HG02759 (cell line): ENCODE data around the gene MST1R.

Experiments
- ATAC-seq: cut with Tn5 transposase; IDR thresholded peaks from one replicate; pipeline ENCODE4 v1.9.1; 2021; ENCODE audit warnings: mild to moderate bottlenecking, moderate library complexity; ENCODE audit not compliant: unreplicated experiment

MST1R gene

GRCh38 chr3:49879721-49880120 is 24.0 kb downstream of the MST1R start:
- no peak for ATAC-seq

DNA sequence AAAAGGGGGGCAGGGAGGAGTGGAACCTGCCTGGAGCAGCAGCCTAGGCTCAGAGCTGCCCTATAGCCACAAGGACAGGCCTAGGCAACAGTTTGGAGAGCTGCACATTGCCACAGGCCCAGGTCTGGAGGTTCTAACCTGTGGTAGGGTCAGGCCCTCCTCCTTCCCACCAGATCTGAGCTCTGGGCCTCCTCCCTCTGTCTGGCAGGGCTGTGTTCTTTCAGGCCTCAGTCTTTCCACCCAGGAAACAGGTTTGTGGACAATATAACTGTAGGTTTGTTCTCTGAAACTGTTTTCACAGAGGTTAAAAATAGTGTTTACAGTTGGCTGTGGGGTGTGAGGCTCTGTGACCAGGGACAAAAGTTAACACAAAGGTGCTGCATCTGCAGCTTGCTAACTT is 25.0 kb downstream of the MST1R start:
- no peak for ATAC-seq

DNA sequence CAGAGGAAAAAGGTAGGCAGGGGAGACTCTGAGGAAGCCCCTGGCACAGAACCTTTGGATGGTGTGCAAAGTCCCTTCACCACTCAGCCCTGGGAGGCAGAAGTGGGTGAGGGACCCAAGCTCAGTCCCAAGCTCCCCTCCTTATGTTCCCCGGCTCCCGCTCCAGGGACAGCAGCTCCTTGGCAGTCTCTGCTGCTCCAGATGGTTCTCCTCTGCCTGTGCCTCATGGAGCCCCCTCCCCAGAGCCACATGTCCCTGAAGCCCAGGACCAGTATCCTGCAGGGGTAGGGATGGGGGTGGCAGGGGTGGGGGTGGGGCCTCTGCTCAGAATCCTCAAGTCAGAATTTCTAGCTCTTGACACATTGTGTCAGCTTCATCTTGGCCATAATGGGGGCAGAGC is 26.0 kb downstream of the MST1R start:
- ATAC-seq, result no peak

DNA sequence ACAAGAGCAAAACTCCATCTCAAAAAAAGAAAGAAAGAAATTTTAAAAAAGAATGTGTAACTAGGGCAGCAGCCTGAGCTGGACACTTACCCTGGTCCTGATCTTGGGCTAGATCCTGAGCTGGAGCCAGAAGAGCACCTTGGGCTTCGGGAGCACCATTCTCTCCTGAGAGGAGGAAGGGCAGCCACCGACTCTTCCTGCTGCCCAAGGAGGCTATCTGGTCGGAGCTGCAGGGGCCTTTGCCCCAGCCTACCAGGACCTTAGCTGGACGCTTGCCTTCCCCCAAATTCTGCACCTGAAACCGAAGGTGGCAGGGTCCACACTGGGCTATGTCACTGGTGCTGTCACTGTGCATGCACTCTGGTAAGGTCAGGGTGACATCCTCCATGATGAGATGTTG is 27.1 kb downstream of the MST1R start:
- ATAC-seq, result no peak

DNA sequence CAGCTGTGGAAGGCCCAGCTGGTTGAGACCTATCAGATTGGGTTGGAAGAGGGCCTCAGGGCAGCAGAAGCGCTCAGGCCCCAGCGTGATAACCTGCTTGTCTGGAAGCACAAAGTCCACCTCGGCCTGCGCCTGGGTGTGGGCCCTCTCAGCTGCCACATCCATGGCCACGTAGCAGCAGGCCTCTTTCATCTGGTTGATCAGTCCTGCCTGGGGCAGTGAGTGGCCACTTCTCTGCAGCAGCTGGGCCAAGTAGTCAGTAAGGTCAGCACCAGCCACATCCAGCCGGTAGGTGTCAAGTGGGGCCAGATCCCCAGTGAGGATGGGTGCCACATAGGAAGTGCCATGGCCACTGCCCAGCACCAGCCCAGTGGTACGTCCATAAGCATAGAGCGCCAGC is 30.1 kb downstream of the MST1R start:
- no peak for ATAC-seq

DNA sequence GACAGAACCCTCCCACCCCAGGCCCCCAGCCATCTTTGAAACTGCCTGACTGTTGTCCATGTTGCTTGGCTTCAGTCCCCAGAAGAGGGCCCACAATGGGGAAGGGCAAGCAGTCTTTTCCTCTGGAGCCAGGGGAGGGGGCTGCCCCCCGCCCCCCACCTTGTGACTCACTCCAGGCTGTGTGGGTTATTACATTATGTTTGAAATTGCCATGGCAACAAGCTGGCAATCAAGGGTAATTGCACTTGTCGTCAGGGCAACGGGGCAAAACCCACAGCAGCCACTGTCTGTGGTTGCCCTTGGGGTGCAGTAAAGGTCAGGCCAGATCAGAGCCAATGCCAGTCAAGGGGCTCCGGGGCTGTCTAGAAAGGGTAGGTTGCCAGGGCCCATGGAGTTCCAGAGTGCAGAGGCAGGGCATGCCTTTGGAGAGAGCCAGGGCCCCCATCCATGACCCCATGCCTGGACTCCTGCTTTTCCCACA is 30.8 kb downstream of the MST1R start:
- ATAC-seq, result no peak

DNA sequence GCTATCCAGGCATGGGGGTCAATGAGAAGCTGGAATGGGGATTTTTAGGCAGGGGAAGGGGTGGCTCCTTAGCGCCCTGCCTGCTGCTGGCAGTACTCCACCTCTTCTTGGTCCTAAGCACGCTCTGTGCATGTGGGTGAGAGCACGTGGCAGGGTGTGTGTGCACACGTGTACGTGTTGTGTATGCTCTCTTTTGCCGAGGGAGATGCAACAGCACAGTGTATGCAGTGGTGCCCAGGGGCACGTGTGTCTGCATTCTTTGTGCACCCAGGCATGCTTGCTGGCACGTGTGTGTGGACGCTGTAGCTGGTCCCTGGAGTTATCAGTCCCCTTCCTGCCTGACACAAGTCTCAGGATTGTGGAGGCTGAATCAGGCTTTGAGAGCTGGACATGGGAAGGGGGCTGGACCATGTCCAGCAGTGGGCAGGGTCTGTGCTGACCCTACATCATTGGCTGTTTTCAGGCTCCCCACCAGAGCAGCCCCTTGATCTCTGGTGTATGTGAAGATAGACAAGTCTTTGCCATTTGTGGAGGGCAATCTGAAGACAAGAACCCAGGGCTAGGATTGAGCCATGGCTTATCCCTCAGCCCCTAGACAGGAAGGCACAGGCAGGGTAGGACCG is 32.0 kb downstream of the MST1R start:
- no peak for ATAC-seq

DNA sequence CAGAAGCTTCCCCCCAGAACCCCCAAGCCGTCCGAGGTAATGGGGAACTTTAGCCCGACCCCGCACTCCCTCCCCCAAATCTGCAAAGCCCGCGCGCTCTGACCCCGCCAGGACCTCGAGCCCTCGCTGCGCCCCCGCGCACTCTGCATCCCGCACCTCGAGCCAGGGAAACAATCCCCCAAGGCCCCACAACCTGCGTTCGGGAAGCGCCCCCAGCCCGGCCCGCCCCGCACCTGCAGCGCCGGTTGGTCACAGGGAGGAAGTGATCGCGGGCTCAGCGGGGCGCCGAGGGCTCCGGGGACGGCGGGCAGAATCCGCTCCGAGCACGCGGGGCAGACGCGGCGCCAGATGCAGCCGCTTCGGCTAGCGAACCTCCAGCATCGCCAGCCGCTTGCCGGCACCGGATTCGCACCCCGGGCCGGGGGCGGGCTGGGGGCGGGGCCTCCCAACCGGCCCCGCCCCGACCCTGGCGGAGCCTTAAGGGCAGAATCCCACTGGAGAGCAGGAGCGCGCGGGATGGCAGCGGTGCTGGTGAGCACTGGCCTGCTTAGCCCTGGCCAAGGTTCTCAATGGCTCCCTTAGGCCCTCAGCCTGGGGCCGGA is 34.0 kb downstream of the MST1R start, which contains the start of gene CAMKV:
Gene CAMKV, minus strand, starts transcription at position 382 of the 602 bp plus-strand sequence. CDS start 7,518 bp downstream, outside the sequence.
- ATAC-seq, result no peak

DNA sequence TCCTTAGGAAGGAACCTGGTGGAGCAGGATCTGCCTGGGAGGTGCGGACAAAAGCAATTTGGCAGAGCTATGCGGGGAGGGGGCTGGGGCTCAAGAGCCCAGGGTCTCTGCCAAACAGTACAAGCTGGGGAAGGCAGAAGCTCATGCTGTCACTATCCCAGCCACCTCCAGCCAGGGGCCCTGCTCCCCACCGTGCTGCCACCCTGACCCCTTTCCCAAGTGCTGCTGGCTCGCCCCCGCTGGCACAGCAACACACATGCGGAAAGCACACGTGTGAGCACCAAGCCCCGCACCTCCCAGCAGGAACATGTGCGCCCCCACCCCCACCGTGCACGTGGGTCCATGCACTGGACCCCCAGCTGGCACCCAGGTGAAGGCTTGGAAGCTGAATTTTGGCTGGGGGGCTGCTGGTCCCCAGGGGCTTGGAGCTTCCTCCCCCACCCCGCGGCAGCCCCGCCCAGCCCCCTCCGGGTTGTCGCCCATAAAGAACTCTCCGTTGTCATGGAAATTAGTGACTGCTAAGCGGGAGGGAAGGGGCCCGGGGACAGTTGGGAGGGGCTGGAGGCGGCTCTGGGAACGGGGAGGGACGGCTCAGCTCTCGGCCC is 34.7 kb downstream of the MST1R start:
- no peak for ATAC-seq

GRCh38 chr3:49867871-49868321 is 35.8 kb downstream of the MST1R start:
- ATAC-seq, result no peak

GRCh38 chr3:49867400-49867799 is 36.3 kb downstream of the MST1R start:
- no peak for ATAC-seq

DNA sequence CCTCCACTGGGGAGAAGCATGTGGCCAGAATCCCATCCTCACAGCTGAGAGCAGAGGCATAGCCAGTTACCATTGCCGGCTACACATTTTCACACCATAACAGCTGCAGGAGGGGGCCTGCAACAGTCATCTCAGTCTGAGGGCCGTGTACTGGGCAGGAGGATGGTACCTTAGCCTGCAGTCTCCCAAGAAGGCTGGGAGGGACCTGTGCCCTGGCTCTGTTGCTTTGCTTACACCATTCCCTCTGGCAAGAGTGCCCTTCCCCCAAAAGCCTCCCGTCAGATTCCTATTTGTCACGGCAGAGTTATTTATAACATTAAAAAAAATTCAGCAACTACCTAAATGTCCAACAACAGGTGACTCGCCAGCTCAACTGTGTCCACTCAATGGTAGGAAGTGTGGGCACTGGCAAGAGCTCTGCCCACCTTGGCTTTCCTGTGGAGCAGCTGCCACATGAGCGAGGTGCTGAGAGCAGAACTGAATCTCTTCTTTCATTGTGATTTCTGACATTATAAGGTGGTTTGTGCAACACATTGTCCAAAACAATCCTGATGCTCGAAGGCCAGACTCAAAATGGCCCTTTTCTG is 38.4 kb downstream of the MST1R start:
- no peak for ATAC-seq

- no peak for ATAC-seq
Measured at GRCh38 chr3:49864505-49864904, 39.2 kb downstream of the MST1R start.

DNA sequence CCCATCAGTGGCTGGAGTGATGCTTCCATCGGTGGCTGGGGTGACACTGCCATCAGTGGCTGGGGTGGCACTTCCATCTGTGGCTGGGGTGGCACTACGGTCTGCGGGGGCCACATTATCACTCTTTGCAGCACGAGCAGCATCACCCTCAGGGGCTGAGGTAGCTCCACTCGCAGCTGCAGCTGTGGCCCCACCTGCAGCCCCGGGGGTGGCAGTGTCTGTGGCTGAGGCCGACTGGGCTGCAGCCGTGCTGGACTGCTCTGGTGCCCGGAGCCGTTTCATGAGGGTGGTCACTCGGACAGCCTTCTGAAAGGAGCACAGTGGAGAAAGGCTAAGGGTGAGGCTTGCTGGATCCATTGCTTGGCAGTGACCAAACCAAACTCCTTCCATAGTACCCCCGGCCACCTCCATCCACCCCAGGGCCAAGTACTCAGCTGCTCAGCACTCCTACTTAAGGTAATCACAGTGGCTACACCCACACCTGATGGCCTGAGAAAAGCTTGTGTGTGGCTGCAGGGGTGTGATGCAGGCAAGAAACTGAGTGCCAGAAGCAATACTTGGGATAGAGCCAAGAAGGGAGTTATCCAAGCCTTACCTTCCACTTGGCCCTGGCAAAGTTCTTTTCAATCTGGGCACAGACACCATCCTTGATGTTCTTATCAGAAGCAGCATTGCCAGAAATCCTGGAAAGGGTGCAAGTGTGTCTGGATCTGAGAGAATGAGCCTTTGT is 43.9 kb downstream of the MST1R start:
- no peak for ATAC-seq

DNA sequence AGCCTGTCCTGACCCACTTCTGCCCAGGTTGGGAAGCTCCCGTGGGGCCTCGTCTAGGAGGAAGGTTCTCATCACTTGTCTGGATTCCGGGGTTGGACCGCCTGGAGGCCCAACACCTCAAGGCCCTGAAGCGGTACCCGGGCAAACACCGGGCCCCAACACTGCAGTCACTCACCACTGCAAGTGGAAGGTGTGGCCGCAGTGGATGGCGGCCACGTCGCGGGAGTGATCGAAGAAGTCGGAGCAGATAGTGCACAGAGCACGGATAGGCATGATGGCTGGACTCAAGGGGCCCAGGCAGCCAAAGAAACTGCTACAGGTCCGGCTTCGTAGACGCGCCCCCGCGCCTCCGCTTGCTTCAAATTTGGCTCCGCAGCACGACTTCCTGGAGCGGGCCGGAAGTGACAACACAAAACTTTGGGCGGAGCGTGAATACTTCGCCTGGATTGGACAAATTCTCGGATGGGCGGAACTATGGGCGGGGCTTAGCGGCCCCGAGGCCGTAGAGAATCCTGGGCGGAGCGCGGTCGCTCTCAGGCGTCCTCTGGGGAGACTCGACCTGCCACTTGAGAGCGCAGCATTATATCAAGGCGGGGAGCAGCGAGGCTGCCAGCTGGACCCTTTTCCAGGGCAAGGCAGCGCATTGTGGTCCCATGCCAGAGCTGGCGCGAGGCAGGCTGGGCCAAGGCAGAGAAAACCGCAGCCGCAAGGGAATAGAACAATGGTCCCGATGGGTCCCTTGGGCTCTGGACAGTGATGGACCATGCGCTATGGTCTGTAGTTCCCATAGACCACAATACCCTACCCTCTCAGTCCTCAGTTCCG is 47.3 kb downstream of the MST1R start, which contains the start of gene TRAIP:
Gene TRAIP, minus strand, starts transcription at position 384 of the 825 bp plus-strand sequence. Its CDS starts 111 bp downstream, at position 273.
- peak; percentile 97 for ATAC-seq

- ATAC-seq, result no peak
Measured at GRCh38 chr3:49855662-49856061, 48.0 kb downstream of the MST1R start.

- no peak for ATAC-seq
Measured at GRCh38 chr3:49845694-49846093, 58.0 kb downstream of the MST1R start.

- no peak for ATAC-seq
Measured at GRCh38 chr3:49844464-49845183, 59.0 kb downstream of the MST1R start.

- ATAC-seq, result no peak
Measured at GRCh38 chr3:49842843-49843517, 60.7 kb downstream of the MST1R start.
